MM.1S (cell line): ENCODE measurements around the gene TPD52L1.
"Not testable (repeated sequence)": the region's sequence is repeated elsewhere in the genome, so short reads cannot be mapped to it uniquely, and the experiment has no call there.

Experiments
- DNase-seq: peaks from one replicate; pipeline ENCODE4 v3.0.0-alpha.2; 2015
- H2AFZ ChIP-seq: fragments of 300-600 bp; sonication (generic); 2 replicates; pipeline ENCODE4 v1.6.0; 2016; ENCODE audit warnings: antibody characterized with exemption, low read length
- H3F3A ChIP-seq: fragments of 300-600 bp; sonication (generic); 2 replicates; pipeline ENCODE4 v1.6.1; 2016; ENCODE audit warnings: mild to moderate bottlenecking, antibody characterized with exemption, low read length, moderate library complexity, mixed read lengths; ENCODE audit not compliant: insufficient read depth
- H3K27ac ChIP-seq: fragments of 300-600 bp; sonication (generic); 2 replicates; pipeline ENCODE4 v1.5.1; 2016; ENCODE audit warnings: mild to moderate bottlenecking, low read length
- H3K27me3 ChIP-seq: fragments of 300-600 bp; sonication (generic); replicated peaks from 2 replicates; pipeline ENCODE4 v1.6.0; 2016; ENCODE audit warnings: low read length; ENCODE audit not compliant: insufficient read depth
- H3K36me3 ChIP-seq: fragments of 300-600 bp; sonication (generic); replicated peaks from 2 replicates; pipeline ENCODE4 v1.6.1; 2016; ENCODE audit warnings: mild to moderate bottlenecking, low read length, mixed read lengths; ENCODE audit not compliant: insufficient read depth
- H3K4me1 ChIP-seq: fragments of 300-600 bp; sonication (generic); 2 replicates; pipeline ENCODE4 v1.6.1; 2016; ENCODE audit warnings: low read length, mixed read lengths
- H3K4me2 ChIP-seq: fragments of 300-600 bp; sonication (generic); 2 replicates; pipeline ENCODE4 v1.6.0; 2016; ENCODE audit warnings: low read depth, low read length
- H3K4me3 ChIP-seq: fragments of 300-600 bp; sonication (generic); 2 replicates; pipeline ENCODE4 v1.5.1; 2016; ENCODE audit warnings: low read length, mixed read lengths
- H3K79me2 ChIP-seq: fragments of 300-600 bp; sonication (generic); 2 replicates; pipeline ENCODE4 v1.6.1; 2016; ENCODE audit warnings: mixed run types, low read length, mixed read lengths
- H3K9ac ChIP-seq: fragments of 300-600 bp; sonication (generic); 2 replicates; pipeline ENCODE4 v1.6.1; 2016; ENCODE audit warnings: low read length, mixed read lengths
- H3K9me2 ChIP-seq: fragments of 300-600 bp; sonication (generic); replicated peaks from 2 replicates; pipeline ENCODE4 v1.6.1; 2016; ENCODE audit warnings: mild to moderate bottlenecking, low read length, mixed read lengths; ENCODE audit not compliant: insufficient read depth
- H3K9me3 ChIP-seq: fragments of 300-600 bp; sonication (generic); replicated peaks from 2 replicates; pipeline ENCODE4 v1.6.1; 2016; ENCODE audit warnings: mild to moderate bottlenecking, low read length, mixed read lengths; ENCODE audit not compliant: insufficient read depth
- H4K20me1 ChIP-seq: fragments of 300-600 bp; sonication (generic); 2 replicates; pipeline ENCODE4 v1.6.1; 2016; ENCODE audit warnings: mild to moderate bottlenecking, low read length, moderate library complexity, mixed read lengths; ENCODE audit not compliant: insufficient read depth
- EZH2 ChIP-seq: fragments of 300-600 bp; sonication (generic); optimal IDR thresholded peaks from 2 replicates; pipeline ENCODE3; 2017; ENCODE audit warnings: low read depth, mild to moderate bottlenecking, antibody characterized with exemption, low read length, mixed read lengths
- EZH2phosphoT487 ChIP-seq: fragments of 300-600 bp; sonication (generic); IDR thresholded peaks from 2 replicates; pipeline ENCODE4 v1.6.1; 2018; ENCODE audit warnings: antibody characterized with exemption, low read length
- TF ChIP-seq, protein P1 (sequence below): fragments of 300-600 bp; sonication (generic); IDR thresholded peaks from 2 replicates; pipeline ENCODE4 v1.5.1; 2016; ENCODE audit warnings: antibody characterized with exemption, low read length, mixed read lengths

TPD52L1 gene

DNA sequence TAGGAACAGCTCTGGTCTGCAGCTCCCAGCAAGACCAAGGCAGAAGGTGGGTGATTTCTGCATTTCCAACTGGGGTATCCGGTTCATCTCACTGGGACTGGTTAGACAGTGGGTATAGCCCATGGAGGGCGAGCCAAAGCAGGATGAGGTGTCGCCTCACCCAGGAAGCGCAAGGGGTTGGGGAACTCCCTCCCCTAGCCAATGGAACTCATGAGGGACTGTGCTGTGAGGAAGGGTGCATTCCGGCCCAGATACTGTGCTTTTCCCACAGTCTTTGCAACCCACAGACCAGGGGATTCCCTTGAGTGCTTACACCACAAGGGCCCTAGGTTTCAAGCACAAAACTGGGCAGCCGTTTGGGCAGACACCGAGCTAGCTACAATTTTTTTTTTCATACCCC, 126.4 kb downstream of the TPD52L1 start:
- H3K79me2 ChIP-seq, result no peaks in the 10 kb centered on the region
- no peak overlapping the region for H3K4me3 ChIP-seq
- no peak overlapping the region for H3K27ac ChIP-seq
- no peak for DNase-seq
- H3K36me3 ChIP-seq, result no peaks in the 10 kb centered on the region
- H3K4me1 ChIP-seq, result no peaks in the 10 kb centered on the region
- no peak overlapping the region for H3K9ac ChIP-seq
- H2AFZ ChIP-seq, result no peak overlapping the region
- no peaks in the 10 kb centered on the region for H3K9me2 ChIP-seq
- TF ChIP-seq, protein P1, sequence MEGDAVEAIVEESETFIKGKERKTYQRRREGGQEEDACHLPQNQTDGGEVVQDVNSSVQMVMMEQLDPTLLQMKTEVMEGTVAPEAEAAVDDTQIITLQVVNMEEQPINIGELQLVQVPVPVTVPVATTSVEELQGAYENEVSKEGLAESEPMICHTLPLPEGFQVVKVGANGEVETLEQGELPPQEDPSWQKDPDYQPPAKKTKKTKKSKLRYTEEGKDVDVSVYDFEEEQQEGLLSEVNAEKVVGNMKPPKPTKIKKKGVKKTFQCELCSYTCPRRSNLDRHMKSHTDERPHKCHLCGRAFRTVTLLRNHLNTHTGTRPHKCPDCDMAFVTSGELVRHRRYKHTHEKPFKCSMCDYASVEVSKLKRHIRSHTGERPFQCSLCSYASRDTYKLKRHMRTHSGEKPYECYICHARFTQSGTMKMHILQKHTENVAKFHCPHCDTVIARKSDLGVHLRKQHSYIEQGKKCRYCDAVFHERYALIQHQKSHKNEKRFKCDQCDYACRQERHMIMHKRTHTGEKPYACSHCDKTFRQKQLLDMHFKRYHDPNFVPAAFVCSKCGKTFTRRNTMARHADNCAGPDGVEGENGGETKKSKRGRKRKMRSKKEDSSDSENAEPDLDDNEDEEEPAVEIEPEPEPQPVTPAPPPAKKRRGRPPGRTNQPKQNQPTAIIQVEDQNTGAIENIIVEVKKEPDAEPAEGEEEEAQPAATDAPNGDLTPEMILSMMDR, result no peak
- TF ChIP-seq EZH2phosphoT487 (no peak), EZH2 (no peak)
- no peak overlapping the region for H3K4me2 ChIP-seq
- no peaks in the 10 kb centered on the region for H3F3A ChIP-seq
- H4K20me1 ChIP-seq, result no peaks in the 10 kb centered on the region
- no peaks in the 10 kb centered on the region for H3K9me3 ChIP-seq
- H3K27me3 ChIP-seq, result no peaks in the 10 kb centered on the region

DNA sequence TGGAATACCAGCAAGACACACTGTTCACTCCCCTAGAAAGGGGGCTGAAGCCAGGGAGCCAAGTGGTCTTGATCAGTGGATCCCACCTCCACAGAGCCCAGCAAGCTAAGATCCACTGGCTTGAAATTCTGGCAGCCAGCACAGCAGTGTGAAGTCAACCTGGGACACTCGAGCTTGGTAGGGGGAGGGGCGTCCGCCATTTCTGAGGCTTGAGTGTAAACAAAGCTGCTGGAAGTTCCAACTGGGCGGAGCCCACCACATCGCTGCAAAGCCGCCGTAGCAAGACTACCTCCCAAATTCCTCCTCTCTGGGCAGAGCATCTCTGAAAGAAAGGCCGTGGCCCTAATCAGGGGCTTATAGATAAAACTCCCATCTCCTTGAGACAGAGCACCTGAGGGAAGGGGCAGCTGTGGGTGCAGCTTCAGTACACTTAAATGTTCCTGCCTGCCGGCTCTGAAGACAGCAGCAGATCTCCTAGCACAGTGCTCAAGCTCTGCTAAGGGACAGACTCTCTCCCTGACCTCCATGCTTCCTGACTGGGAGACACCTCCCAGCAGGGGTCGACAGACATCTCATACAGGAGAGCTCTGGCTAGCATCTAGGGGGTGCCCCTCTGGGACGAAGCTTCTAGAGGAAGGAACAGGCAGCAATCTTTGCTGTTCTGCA, 126.9 kb downstream of the TPD52L1 start:
- not testable (repeated sequence) for H3K9me2 ChIP-seq, H3K4me2 ChIP-seq, H3K9me3 ChIP-seq, H3F3A ChIP-seq, DNase-seq, H3K4me1 ChIP-seq, H3K79me2 ChIP-seq, H2AFZ ChIP-seq, H3K27ac ChIP-seq, H3K27me3 ChIP-seq, H3K4me3 ChIP-seq, H3K9ac ChIP-seq, H4K20me1 ChIP-seq, H3K36me3 ChIP-seq

DNA sequence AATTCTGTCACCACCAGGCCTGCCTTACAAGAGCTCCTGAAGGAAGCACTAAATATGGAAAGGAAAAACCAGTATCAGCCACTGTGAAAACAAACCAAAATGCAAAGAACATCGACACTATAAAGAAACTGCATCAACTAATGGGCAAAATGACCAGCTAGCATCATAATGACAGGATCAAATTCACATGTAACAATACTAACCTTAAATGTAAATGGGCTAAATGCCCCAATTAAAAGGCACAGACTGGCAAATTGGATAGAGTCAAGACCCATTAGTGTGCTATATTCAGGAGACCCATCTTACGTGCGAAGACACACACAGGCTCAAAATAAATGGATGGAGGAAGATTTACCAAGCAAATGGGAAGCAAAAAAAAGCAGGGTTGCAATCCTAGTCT, 128.9 kb downstream of the TPD52L1 start:
- DNase-seq, H3K9me2 ChIP-seq, H3K79me2 ChIP-seq, H3K4me2 ChIP-seq, H3K4me1 ChIP-seq, H3K4me3 ChIP-seq, H3K27me3 ChIP-seq, H3F3A ChIP-seq, H4K20me1 ChIP-seq, H3K36me3 ChIP-seq, H3K9ac ChIP-seq, H3K27ac ChIP-seq, H2AFZ ChIP-seq, H3K9me3 ChIP-seq: not testable (repeated sequence)

DNA sequence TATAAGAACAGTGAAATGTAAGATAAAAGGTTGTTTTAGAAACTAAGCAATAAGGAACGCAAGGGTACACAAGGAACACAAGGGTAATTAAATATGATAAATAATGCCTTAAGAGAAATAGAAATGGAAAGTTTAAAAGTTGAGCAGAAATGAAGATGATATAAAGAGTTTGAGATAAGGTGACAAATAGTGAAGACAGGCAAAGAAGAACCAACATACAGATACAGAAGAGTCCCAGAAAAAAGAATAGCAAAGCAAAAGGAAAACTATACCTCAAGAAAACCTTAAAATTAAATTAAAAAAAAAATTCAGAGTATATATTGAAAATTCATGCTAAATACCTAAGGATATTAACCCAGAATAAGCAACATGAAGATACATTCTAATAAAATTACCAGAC, 131.8 kb downstream of the TPD52L1 start:
- no peak for DNase-seq
- Histone ChIP-seq H3K4me1 (no peaks in the 10 kb centered on the region), H3K27ac (no peak overlapping the region), H3K9me2 (no peaks in the 10 kb centered on the region), H3K27me3 (no peaks in the 10 kb centered on the region), H3F3A (no peaks in the 10 kb centered on the region), H3K4me2 (no peak overlapping the region), H2AFZ (no peak overlapping the region), H4K20me1 (no peaks in the 10 kb centered on the region), H3K36me3 (no peaks in the 10 kb centered on the region), H3K9ac (no peak overlapping the region), H3K9me3 (no peaks in the 10 kb centered on the region), H3K79me2 (no peaks in the 10 kb centered on the region), H3K4me3 (no peak overlapping the region)
- TF ChIP-seq EZH2phosphoT487 (no peak), EZH2 (no peak)
- TF ChIP-seq, protein P1, result no peak
